ENCODE measurements around the gene FAM118A.
A peak's percentile ranks its signal among the peaks of the same experiment; 100 is the strongest.
"Not testable (repeated sequence)": the region's sequence is repeated elsewhere in the genome, so short reads cannot be mapped to it uniquely, and the experiment has no call there.

Gene FAM118A

GRCh38 chr22:45334528-45334927 lies 24.8 kb downstream of the FAM118A start:
- no peak for DNase-seq

- DNase-seq, result peak; percentile 66
Measured at GRCh38 chr22:45335021-45335818, 25.5 kb downstream of the FAM118A start.

DNA sequence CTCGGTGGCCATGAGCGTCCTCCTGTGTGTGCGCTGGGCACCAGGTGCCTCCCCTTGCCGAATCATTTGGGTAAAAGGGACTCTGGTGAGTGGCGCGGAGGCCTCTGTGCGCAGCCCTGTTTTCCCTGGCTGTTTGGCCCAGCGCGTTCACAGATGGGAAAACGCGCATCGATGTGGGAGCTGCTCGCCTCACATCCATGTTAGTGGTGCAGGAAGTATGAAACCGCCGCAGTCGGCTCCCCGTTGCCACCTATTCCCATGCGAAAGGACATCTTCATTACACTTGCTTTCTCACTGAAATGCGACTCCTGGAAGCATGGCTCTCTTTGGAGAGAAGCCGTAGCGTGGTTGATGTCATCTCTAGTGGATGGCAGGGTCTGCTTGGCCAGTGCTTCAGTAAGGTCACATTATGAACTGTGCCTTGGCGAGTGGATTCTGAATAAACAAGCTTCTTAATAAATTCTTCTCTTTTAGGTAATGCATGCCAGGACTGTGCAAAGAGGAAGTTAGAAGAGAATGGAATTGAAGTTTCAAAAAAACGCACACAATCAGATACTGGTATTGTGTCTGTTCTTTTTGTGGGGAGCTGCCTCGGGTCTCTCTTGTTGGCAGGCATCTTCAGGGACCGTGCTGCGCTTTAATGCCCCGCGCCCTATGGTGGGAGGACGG lies 26.3 kb downstream of the FAM118A start:
- no peak for DNase-seq

DNA sequence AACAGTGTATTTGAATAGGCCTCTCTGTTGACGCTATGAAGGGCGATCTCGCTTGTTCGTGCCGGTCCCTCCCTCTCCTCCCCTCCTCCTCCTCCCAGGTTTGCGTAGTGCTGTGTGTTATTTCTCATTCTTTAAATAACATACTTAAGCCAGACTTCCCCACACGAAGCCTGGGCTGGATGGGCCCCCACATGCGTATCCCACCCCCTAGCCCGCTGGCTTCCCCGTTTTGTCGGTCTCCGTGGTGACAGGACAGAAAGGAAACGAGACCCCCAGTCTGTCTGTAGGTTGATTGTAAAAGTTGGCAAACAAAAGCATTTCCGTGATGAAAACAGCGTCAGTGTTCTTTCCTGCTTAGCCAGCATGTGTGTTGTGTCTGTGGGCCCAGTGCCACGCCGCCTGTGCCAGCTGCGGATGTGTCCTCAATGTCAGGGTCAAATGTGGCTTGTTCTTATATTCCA lies 27.3 kb downstream of the FAM118A start:
- peak; percentile 88 for DNase-seq

DNA sequence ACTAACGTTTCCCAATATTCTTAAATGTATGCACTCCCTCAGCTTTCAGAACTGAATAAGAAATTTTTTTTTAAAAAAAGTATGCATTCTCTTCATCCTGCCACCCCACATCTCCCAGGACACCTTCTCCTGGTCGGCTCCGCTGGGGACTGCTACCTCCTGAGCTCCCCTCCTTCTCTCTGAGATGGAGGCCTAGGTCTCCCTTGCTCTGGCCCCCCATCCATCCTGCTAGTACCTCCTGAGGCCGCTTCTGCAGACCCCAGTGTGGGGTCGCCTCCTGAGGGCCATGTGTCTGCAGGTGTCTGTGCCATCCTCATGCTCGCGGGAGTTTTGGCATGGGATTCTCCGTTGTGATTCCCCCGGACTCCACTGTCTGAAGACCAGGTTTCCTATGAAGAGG lies 27.8 kb downstream of the FAM118A start:
- no peak for DNase-seq

DNA sequence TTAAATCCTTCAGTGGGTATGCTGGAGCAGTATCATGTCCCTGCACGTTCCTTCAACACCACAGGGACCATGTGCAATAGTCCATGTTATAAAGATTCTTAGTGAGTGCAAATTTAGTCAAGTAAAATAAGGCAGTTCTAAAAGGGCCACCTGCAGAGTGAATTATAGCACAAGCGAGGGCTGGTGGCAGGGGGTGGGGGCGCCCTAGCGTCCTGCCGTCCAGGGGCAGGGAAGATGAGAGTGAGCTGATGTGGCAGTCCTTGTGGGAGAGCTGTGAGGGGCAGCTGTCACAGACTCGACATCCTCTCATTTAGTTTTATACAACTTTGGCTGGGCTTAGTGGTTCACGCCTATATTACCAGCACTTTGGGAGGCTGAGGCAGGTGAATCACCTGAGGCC lies 29.1 kb downstream of the FAM118A start:
- no peak for DNase-seq

GRCh38 chr22:45340323-45340722 lies 30.6 kb downstream of the FAM118A start:
- no peak for DNase-seq

GRCh38 chr22:45341498-45341897 lies 31.8 kb downstream of the FAM118A start:
- DNase-seq, result peak; percentile 30

DNA sequence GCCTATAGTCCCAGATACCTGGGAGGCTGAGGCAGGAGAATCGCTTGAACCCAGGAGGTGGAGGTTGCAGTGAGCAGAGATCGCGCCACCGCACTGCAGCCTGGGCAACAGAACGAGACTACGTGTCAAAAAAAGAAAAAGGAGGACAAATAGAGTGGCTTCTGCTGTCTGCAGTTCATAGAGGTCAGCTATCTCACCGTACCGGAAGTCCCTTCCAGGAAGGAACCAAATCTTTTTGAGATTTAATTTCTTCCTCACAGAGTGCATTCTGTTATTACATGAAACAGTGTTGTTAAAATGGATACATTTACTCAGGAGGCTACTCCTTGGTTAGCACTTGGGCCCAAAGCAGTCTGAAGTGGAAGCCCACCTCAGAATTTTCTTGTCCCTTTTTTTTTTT lies 33.4 kb downstream of the FAM118A start:
- no peak for DNase-seq

- no peak for DNase-seq
Measured at GRCh38 chr22:45344334-45344733, 34.6 kb downstream of the FAM118A start.

DNA sequence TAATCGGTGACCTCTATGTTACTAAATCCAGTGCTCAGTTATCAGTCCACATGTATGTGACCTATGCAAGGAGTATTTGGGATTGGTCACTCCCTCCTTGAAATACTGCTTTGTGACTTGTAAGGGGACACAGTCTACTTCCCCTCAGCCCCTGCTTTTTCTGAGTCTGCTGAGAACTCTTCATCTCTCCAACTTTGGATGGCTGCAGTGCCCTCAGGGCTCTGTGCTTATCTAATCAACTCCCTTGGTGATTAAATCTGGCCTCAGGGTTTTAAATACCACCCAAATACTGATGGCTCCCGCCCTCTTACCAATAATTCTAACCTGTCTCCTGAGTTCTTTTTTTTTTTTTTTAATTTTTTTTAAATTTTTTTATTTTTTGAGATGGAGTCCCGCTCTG lies 40.2 kb downstream of the FAM118A start:
- DNase-seq, result no peak

DNA sequence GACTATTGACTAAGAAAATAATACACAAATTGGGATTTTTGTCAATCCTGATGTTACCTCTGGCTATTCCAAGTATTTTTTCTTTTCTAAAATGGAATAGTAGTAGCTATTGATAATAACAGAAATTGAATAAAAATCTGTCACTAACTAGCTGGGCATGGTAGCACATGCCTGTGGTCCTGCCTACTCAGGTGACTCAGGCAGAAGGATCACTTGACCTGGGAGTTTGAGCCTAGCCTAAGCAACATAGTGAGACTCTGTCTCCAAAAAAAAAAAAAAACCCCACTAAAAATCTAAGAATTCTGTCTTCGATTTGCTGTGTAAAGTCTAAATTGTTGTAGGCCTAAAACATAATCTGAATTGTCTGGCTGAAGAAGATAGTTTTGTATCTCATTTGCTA lies 42.2 kb downstream of the FAM118A start:
- no peak for DNase-seq

- not testable (repeated sequence) for DNase-seq
Measured at GRCh38 chr22:45352757-45353156, 43.0 kb downstream of the FAM118A start.

GRCh38 chr22:45353786-45354185 lies 44.1 kb downstream of the FAM118A start:
- no peak for DNase-seq

GRCh38 chr22:45357490-45357889 lies 47.8 kb downstream of the FAM118A start:
- DNase-seq, result no peak

GRCh38 chr22:45358127-45358526 lies 48.4 kb downstream of the FAM118A start:
- DNase-seq, result no peak

DNA sequence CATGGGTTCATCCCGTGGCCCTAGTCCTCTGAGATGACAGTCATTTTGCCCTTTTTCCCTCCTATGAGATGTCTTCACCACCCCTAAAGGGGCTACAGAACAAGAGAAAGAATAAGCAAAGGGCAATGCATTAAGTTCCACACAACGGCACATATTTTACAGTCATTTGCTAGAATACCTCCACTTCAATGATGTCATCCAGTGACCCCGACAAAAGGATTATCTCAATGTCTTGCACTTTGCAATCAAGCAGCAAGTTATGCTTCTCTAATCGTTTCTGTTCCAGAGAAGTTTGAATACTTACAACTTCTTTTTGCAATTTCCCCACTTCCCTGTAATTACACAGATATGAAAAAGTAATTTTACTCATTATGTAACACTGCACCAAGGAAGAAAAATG lies 49.9 kb downstream of the FAM118A start:
- no peak for DNase-seq

DNA sequence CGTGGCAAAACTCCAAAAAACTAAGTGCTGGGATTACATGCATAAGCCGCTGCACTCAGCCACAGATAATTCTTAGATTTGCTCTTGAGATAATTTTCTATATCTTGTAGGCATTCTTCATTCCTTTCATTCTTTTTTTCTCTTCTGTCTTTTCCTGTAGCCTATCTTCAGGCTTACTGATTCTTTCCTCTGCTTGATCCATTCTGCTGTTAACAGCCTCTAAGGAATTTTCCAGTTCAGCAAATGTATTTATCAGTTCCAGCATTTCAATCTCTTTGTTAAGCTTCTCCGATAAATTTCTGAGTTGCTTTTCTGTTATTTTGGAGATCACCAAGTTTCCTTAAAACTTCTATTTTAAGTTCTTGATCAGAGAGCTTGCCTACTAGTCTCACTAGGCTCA lies 57.0 kb downstream of the FAM118A start:
- no peak for DNase-seq

DNA sequence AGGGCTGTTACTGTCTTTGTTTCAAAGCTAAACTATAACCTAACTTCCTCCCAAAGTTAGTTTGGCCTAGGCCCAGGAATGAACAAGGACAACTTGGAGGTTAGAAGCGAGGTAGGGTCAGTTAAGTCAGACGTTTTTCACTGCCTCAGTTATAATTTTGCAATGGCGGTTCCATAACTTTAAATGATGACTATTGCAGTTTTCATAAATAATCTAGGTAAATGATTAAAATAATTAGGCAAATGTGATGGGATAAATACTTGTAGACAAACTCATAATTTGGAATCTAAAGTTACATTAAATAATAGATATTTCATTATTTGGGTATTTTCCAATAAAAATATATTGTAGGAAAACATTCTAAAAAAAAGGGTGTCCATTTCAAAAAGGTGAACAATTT lies 63.9 kb downstream of the FAM118A start:
- not testable (repeated sequence) for DNase-seq

DNA sequence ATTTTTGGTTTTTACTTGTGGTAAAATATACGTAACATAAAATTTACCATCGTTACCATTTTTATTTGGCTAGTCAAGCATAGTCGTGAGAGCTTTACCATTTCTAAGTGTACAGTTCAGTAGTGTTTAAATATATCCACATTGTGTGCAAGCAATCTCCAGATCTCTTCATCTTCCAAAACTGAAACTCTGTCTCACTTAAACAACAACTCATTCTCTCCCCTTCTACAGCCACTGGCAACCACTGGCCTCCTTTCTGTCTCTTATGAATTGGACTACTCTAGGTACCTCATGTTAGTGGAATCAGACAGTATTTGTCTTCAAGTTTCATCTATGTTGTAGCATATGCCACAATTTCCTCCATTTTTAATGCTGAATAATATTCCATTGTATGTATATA lies 66.3 kb downstream of the FAM118A start:
- DNase-seq, result no peak

DNA sequence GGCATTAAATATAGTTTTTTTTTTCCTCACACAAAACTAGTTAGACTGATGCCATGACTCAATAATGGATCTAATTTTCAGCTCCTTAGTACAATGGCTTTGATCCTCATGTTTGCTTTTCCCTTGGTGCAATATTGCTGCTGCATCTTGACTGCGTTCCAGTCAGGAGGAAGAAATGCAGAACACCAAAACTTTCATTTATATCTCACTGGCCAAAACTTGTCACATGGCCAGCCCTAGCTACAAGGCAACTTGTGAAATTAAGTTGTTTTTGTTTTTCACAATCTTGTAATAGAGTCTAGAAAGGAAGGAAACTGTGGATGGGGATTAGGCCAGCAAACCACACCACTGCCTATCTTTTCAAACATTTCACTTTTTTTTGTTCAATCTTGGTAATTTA lies 67.0 kb downstream of the FAM118A start:
- no peak for DNase-seq

GRCh38 chr22:45381348-45381747 lies 71.6 kb downstream of the FAM118A start:
- DNase-seq, result no peak

- no peak for DNase-seq
Measured at GRCh38 chr22:45389546-45389945, 79.8 kb downstream of the FAM118A start.
